ENCODE results near the gene AP1M2.

Gene AP1M2

GRCh38 chr19:10587022-10587838 lies at the start of gene AP1M2:
AP1M2 (minus strand) TSS chr19:10587312; CDS start chr19:10587231, 81 bp downstream.
- peak; percentile 59 for DNase-seq

DNA sequence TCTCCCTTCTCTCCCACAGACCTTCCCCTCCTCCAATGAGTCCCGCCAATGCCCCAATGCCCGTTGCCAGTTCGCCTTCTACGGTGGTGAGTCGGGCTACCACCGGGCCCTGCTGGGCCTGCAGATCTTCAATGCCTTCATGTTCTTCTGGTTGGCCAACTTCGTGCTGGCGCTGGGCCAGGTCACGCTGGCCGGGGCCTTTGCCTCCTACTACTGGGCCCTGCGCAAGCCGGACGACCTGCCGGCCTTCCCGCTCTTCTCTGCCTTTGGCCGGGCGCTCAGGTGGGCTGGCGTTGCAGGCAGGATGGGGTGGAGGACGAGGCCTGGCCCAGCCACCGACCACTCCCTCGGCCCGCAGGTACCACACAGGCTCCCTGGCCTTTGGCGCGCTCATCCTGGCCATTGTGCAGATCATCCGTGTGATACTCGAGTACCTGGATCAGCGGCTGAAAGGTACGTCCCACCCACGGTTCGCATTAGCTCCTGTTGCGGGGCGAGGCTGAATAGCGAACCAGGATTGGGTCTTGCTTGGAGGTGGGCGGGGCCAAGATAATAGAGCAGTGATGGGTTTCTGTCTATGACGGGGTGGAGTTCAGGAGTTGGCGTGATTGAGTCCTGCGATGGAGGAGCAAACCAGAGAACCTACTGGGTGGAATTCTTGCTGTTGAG lies 49.3 kb upstream of the AP1M2 start:
- DNase-seq = no peak

DNA sequence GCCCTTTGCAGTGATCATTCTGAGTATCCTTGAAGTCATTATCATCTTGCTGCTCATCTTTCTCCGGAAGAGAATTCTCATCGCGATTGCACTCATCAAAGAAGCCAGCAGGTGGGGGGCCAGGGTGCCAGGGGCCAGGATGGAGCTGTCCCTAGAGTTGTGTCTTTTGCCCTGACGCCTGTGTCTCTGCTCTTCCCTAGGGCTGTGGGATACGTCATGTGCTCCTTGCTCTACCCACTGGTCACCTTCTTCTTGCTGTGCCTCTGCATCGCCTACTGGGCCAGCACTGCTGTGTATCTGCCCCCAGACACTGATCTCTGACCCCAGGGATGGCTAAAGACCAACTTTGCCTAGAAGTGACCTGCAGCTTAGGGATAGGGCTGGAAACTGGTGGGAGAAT lies 47.9 kb upstream of the AP1M2 start:
- DNase-seq = no peak

DNA sequence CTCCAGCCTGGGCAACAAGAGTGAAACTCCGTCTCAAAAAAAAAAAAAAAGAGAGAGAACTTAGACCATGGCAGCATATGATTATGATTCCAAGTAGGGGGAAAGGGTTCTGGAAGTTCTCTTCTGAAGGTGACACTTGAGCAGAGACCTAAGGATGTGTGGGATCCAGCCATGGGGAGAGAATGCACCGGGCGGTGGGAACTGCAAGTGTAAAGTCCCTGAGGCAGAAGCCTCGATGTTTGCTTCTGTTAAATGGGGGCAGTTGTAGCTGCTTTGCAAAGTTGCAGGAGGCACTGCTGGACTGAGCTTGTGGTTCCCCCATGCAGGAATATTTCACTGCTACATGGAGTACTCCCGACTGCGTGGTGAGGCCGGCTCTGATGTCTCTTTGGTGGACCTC lies 47.3 kb upstream of the AP1M2 start:
- no peak for DNase-seq

DNA sequence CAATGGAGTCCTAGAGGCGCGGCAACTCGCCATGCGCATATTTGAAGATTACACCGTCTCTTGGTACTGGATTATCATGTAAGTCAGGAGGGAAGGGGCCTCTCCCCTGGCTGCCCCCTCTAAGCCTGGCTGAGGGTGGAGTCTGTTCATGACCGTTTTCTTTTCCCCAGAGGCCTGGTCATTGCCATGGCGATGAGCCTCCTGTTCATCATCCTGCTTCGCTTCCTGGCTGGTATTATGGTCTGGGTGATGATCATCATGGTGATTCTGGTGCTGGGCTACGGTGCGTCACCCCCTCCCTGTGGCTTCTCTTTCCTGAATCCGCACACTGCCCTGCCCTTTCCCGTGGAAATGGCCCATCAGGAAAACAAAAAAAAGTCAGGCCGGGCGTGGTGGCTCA lies 44.8 kb upstream of the AP1M2 start:
- no peak for DNase-seq

- DNase-seq = no peak
Observed at GRCh38 chr19:10625762-10626138, 38.6 kb upstream of the AP1M2 start.

DNA sequence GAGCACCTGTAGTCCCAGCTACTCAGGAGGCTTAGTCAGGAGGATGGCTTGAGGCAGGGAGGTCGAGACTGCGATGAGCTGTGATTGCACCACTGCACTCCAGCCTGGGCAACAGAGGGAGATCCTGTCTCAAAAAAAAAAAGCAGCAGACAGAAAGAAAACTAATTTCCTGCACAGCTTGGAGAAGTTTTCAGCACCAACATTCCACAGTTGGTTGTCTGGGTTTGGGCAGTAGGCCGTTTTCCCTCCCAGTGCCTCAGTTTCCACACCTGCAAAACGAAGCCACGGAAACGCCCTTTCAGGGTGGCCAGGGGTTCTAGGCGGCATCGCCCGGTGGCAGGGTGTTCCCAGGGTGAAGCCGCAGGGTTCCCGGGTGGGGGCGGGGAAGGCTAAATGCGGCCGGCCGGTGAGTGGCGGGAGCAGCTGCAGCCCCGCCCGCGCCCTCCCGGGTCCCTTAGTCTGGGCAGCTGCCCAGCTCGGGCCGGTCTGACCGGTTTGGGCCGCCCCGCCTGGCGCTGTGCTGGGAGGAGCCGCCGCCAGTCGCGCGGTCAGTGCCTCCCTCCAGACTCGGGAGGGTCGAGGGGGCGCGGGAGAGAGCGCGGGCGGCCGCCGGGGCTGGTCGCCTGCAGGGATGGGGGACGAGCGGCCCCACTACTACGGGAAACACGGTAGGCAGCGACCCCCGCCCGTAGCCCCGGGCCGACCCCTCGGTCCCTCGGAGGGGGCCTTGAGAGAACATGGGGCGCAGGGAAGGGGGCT lies 38.1 kb upstream of the AP1M2 start, which contains the start of gene SLC44A2:
SLC44A2 (plus strand) TSS at position 551 of the 759 bp plus-strand sequence; CDS start at position 632, 81 bp downstream.
- no peak for DNase-seq

GRCh38 chr19:10624585-10624984 lies 37.5 kb upstream of the AP1M2 start:
- DNase-seq = no peak

- DNase-seq = no peak
Observed at GRCh38 chr19:10621966-10622365, 34.9 kb upstream of the AP1M2 start.

DNA sequence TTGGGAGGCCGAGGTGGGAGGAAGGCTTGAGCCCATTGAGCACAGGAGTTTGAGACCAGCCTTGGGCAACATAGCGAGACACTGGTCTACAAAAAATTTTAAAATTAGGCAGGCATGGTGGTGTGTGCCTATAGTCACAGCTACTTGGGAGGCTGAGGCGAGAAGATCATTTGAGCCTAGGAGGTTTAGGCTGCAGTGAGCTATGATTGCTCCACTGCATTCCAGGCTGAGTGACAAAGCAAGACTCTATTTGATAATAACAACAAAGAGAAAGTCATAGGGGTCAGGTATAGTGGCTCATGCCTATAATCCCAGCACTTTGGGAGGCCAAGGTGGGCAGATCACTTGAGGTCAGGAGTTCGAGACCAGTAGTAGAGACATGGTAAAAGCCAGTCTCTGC lies 33.7 kb upstream of the AP1M2 start:
- no peak for DNase-seq

DNA sequence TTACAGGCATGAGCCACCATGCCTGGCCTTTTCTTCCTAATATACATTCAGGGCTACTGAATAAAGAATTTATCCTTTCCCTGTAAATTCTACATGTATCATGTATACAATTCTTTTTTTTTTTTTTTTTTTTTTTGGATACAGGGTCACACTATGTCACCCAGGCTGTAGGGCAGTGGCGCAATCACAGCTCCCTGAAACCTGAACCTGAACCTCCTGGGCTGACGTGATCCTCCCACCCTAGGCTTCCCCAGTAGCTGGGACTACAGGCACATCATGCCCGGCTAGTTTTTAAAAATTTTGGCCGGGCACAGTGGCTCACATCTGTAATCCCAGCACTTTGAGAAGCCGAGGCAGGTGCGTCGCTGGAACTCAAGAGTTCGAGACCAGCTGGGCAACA lies 31.7 kb upstream of the AP1M2 start:
- no peak for DNase-seq

DNA sequence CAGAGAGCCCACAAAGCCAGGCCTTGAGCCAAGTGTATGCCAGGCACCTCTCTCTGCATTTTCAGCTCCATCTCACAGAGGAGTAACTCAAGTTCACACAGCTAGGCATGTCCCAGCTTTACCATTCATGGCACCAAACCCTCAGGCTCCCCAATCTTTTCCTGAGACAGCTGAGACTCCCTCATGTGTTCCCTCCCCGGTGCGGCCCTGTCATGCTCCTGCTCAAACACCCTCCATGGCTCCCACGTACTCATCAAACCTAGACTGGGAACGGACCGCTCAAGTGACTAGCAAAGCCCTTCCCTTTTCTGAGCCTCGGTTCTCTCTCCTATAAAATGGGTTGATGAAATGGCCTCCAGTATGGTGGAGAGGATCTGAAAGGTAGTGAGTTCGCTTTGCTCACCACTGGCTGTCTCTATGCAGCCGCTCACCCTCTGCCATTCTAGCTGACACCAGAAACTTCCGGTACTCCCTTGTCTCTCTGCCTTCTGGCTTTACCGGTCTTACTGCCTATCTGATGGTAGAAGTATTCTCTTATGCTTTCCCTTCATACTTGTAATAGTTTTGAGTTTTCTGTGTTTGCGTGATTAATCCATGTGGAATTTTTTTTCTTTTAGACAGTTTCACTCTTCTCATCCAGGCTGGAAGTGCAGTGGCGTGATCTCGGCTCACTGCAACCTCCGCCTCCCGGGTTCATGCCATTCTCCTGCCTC lies 30.5 kb upstream of the AP1M2 start:
- no peak for DNase-seq

DNA sequence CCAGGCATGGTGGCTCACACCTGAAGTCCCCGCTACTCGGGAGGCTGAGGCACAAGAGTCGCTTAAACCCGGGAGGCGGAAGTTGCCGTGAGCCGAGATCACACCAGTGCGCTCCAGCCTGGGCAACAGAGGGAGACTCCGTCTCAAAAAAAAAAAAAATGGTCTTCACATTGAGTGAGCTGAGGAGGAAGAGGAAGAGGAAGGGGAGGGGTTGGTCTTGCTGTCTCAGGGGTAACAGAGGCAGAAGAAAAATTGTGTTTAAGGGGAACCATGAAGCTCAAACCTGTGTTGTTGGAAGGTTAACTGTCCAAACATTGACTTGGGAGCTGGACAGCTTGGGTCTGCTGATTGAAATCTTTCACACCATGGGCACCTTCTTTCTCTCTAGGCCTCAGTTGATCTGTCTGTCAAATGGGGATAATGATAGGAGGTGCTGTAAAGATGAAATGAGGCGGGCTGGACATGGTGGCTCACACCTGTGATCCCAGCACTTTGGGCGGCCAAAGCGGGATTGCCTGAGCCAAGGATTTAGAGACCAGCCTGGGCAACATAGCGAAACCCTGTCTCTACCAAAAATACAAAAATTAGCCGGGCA lies 28.4 kb upstream of the AP1M2 start:
- no peak for DNase-seq

DNA sequence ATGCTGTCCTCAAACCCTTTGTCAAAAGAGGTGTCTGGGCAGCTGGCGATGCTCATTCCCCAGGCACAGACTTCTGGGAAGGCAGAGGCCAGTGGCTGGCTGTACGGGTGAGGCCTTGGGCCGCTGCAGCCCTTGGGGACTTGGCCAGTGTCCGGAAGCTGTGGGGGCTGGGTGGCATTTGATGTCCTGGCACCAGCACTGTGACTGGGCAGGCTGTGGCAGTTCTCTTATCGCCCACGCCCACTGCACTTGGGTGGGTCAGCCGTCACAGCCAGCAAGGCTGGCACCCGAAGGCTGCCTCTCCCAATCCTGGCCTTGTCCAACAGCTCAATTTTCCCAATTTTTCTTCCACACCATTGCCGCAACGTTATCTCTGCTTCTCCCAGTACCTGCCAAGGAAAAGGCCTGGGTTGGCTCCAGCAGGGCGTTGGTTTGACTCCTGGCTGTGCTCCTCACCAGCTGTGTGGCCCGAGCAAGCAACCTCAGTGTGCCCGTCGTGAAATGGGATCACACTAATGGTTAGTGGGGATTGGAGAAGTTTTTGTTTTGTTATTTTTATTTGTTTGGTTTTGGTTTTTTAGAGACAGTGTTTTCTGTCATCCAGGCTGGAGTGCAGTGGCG lies 25.5 kb upstream of the AP1M2 start:
- no peak for DNase-seq

DNA sequence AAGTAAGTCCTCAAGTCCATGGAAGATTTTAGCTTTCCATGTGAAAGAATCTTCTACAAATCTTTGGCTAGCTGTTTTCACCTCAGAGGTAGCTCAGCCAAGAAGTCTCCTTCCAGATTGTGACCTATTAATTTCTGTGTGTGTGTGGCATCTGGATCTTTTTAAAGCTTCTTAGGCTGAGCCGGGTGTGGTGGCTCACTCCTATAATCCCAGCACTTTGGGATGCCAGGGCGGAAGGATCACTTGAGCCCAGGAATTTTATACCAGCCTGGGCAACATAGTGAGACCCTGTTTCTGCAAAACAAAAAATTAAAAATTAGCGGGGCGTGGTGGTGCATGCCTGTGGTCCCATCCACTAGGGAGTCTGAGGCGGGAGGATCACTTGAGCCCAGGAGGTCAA lies 24.8 kb upstream of the AP1M2 start:
- DNase-seq = no peak

DNA sequence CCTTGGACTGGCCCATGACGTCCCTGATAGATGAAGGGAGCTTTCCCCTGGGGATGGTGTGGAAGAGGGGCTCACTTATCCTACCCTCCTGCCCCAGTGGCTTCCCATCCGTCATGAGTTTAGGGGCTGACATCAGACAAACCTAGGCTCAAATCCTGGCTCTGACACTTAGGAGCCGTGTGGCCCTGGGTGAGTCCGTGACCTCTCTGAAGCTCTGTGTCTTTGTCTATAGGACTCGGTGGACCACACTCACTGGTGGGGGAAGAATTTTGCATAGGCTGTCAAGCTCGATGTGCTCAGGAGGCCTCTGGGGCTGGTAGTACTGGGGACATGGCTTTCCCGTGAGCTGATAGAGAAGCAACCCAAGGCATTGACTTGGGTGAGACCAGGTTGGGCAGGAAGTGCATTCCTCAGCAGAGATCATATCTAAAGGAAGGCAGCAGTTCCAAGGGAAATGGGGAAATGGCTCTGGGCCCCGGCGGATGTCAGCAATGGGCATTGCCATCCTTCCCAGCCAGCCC lies 17.4 kb upstream of the AP1M2 start:
- DNase-seq = no peak

DNA sequence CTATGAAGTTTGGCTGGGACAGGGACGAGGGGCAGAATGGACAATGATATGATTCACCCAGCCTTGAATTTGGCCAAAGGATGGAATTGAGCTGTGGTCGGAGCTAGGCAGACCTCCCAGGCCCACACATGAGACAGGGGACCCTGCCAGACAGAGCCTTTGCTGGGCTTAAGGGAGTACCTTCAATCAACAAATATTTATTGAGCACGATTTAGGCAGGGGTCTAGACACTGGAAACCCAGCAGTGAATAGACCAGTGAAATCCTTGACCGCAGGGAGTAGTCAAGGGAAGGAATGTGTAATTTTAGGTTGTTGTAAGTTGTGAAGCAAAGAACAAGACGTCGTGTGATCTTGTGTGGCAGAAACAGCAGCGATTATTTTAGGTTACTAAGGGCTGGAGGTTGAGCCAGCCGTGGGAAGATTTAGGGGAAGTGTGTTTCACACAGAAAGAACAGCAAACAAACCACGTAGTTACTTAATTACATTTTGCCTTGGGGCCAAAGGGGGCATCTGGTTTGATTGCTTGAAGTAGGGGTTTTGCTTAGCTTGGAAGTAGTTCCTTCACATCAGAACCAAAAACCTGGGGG lies 16.9 kb upstream of the AP1M2 start:
- no peak for DNase-seq

DNA sequence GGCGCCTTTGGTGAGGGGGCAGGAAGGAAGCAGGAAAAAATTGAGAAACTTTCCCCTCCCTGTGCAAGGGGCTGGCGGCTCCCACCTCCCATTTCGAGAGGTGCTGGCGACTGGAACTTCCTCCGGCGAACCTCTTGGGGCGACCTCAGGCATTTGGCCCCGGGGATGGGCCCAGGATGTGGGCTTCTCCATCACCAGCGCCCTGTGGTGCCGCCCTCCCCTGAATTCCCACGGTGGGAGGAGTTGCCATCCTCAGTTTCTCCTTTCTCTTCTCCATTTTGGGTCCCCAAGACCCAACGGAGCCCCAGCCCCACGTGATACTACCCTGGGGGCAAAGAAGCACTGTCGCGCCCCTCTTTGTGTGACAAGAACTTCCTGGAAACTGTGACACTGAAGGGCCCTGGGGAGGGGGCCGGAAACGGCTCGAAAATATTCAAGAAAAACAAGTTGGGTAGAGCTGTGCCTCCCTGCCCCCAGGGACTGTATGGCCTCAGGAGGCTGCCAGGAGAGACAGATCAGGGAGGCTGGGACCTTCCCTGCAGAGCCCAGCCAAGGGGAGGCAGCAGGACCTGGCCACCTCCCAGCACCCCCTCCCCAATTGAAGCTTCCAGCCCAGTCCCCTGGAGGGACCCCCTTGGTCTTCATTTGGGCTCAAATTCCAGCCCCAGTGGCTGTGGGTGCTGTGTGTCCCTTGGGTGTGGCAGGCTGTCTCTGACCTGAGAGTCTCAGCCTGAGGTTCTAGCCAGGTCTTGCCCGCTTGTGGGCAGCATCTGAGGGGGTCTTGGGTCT lies 16.2 kb upstream of the AP1M2 start:
- DNase-seq = no peak

DNA sequence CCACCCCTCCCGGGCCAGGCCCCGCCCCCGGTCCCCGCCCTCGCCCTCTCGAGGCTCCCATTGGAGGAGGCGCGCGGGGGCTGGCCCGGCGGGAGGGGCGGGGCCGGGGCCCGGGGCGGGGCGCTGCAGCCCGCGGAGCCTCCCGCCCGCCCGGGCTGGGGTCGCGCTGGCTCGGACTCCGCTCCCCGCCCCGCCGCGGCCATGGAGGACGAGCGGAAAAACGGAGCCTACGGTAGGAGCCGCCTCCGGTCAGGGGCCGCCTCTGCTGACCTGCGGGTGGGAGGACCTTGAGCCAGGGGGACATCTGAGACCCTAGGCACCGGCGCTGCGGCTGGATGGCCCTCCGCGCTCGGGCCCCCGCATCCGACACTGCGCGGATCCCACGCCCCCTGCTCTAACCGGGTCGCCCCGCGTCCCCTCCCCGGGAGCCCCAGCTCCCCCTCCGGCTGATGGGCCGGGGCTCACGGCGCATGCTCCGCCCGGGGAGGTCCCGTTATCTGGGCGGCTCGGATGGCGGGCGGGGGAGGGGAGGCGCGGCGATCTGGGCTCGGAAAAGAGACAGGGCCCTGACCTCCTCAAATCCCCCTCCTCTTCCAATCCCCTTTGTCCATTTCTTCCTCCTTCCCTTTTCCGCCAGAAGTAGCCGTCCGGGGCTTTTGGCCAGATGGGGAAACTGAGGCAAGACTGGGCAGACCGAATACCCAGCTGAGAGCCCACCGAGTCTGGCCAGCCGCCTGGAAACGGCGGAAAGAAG lies 15.4 kb upstream of the AP1M2 start:
- DNase-seq = peak; percentile 68

DNA sequence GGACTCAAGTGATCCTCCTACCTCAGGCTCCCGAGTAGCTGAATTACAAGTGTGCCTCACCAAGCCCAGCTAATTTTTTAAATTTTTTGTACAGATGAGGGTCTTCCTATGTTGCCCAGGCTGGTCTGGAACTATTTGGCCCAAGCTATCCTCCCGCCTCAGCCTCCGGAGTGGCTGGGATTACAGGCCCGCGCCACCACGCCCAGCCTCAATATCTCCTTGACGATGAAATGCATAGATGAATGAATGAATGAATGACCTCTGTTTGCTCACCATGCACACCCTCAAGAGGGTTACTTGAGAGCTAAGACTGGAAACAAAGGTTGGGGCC lies 14.9 kb upstream of the AP1M2 start:
- DNase-seq = no peak
